HepG2 (cell line): ENCODE data around the gene ADAM15. TPM values are rescaled to one million over a fixed set of nuclear protein-coding genes. Genes with fewer than 3 reads are reported as not detected.

Source experiments
- ATF7 ChIP-seq, 2 experiments: fragments of 450-650 bp in 1 of 2; sonication (generic) in 1 of 2; formaldehyde crosslinking in 1 of 2; IDR thresholded peaks; 2 replicates each; pipeline versions ENCODE4 v1.4.0 to v1.6.1; 2016 to 2020; ENCODE audit warnings: antibody characterized with exemption in 1 of 2, mild to moderate bottlenecking in 1 of 2, missing genetic modification reagents in 1 of 2
- BRCA1 ChIP-seq: sonication (generic); formaldehyde crosslinking; IDR thresholded peaks from 2 replicates; pipeline ENCODE4 v1.4.0; 2020; ENCODE audit warnings: missing genetic modification reagents
- FIP1L1 ChIP-seq: fragments of 200-400 bp; formaldehyde crosslinking; IDR thresholded peaks from 2 replicates; pipeline ENCODE4 v1.6.1; 2018; ENCODE audit warnings: low read depth, mild to moderate bottlenecking, low read length, moderate library complexity, borderline replicate concordance; ENCODE audit not compliant: insufficient read depth
- HOXD1 ChIP-seq: sonication (generic); formaldehyde crosslinking; IDR thresholded peaks from 2 replicates; pipeline ENCODE4 v1.5.0; 2020; ENCODE audit warnings: missing genetic modification reagents
- NFIB ChIP-seq: sonication (generic); formaldehyde crosslinking; IDR thresholded peaks from 2 replicates; pipeline ENCODE4 v1.9.0; 2021; ENCODE audit warnings: missing genetic modification reagents, mild to moderate bottlenecking, borderline replicate concordance
- SRY ChIP-seq: sonication (generic); formaldehyde crosslinking; IDR thresholded peaks from 2 replicates; pipeline ENCODE4 v1.8.0; 2022; ENCODE audit warnings: mild to moderate bottlenecking, missing genetic modification reagents
- TBL1XR1 ChIP-seq: fragments of 150-350 bp; IDR thresholded peaks from 2 replicates; pipeline ENCODE4 v1.6.1; 2014; ENCODE audit warnings: borderline replicate concordance, low read length; ENCODE audit not compliant: partially characterized antibody
- XRCC5 ChIP-seq: fragments of 200-400 bp; formaldehyde crosslinking; optimal IDR thresholded peaks from 2 replicates; pipeline ENCODE3; 2017; ENCODE audit warnings: mild to moderate bottlenecking, low read length
- ZNF274 ChIP-seq: sonication (generic); formaldehyde crosslinking; IDR thresholded peaks from 2 replicates; pipeline ENCODE4 v1.5.1; 2020; ENCODE audit warnings: mild to moderate bottlenecking, missing genetic modification reagents
- polyA plus RNA-seq, 8 experiments: library from polyadenylated mRNA; depleted of rRNA in 3 of 8; stranded (reverse) in 7 of 8; unstranded in 1 of 8; fragments of >200 nt; fragmentation: Illumina TruSeq in 4 of 8; extraction: Trizol in 4 of 8; gene quantifications; 2 replicates each; pipeline versions ENCODE4 v1.2.1 to v1.2.3, GENCODE V29; 2011 to 2016; ENCODE audit warnings: low read depth in 4 of 8, missing spikeins in 1 of 8, mixed read lengths in 1 of 8; ENCODE audit not compliant: insufficient read depth in 1 of 8
- total RNA-seq, 5 experiments: library from RNA; depleted of rRNA; stranded (reverse); fragments of >200 nt; fragmentation: Illumina TruSeq; extraction: Trizol; gene quantifications; 2 replicates each; pipeline ENCODE4 v1.2.3, GENCODE V29; 2016; ENCODE audit warnings: low read depth in 1 of 5
- TF ChIP-seq, protein P1 (sequence below): sonication (generic); formaldehyde crosslinking; IDR thresholded peaks from 2 replicates; pipeline ENCODE4 v1.5.1; 2020; ENCODE audit warnings: mild to moderate bottlenecking, missing genetic modification reagents, moderate library complexity
- TF ChIP-seq, protein P2 (sequence below): sonication (generic); formaldehyde crosslinking; IDR thresholded peaks from 2 replicates; pipeline ENCODE4 v1.8.1; 2023; ENCODE audit warnings: mild to moderate bottlenecking, missing genetic modification reagents
- TF ChIP-seq, protein P3 (sequence below): sonication (generic); formaldehyde crosslinking; IDR thresholded peaks from 2 replicates; pipeline ENCODE4 v1.4.0; 2020; ENCODE audit warnings: mild to moderate bottlenecking, missing genetic modification reagents
- TF ChIP-seq, protein P4 (sequence below): sonication (generic); formaldehyde crosslinking; IDR thresholded peaks from 2 replicates; pipeline ENCODE4 v1.9.0; 2022; ENCODE audit warnings: low read depth, missing genetic modification reagents
- TF ChIP-seq, protein P5 (sequence below): IDR thresholded peaks from 2 replicates; pipeline ENCODE4 v1.6.1; 2016
- TF ChIP-seq, protein P6 (sequence below): IDR thresholded peaks from 2 replicates; pipeline ENCODE4 v1.6.1; 2016; ENCODE audit warnings: missing genetic modification reagents, missing compliant biosample characterization
- TF ChIP-seq, protein P7 (sequence below): sonication (generic); formaldehyde crosslinking; IDR thresholded peaks from 2 replicates; pipeline ENCODE4 v1.4.0; 2020; ENCODE audit warnings: missing genetic modification reagents

The ADAM15 gene
- total and polyA plus RNA-seq, 2 of the 13 experiments (the other 11 are each of a cell fraction or from before 2014, with no cell fraction given): 17.9 to 25.6 TPM

DNA sequence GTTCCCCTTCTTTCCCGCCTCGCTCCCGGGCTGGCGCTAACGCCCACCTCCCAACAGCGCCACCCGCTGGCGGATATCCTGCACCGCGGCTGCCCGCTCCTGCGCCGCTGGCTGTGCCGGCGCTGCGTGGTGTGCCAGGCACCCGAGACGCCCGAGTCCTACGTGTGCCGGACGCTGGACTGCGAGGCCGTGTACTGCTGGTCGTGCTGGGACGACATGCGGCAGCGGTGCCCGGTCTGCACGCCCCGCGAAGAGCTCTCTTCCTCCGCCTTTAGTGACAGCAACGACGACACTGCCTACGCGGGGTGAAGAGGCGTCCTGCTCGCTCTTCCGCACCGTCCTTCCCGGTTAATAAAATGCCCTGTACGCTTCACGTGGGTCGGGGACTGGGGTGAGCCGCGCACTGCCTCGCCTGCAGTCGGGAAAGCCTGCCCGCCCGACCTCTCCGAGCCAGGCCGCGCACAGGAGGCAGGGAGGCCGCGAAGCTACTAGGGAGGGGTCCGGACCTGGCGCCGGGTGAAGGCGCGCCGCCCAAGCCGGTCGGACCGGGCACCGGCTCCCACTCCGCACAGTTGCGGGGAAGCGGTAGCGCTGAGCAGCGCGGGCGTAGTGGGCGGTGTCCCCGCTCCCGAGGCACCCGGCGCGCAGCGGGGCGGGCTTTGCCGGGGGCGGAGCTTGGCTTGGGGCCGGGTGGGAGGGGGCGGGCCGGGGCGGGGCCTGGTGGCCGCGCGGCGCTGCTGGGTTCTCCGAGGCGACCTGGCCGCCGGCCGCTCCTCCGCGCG, at the start of gene ADAM15 (continued):
- TF ChIP-seq, protein P1, sequence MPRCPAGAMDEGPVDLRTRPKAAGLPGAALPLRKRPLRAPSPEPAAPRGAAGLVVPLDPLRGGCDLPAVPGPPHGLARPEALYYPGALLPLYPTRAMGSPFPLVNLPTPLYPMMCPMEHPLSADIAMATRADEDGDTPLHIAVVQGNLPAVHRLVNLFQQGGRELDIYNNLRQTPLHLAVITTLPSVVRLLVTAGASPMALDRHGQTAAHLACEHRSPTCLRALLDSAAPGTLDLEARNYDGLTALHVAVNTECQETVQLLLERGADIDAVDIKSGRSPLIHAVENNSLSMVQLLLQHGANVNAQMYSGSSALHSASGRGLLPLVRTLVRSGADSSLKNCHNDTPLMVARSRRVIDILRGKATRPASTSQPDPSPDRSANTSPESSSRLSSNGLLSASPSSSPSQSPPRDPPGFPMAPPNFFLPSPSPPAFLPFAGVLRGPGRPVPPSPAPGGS (CRISPR knock-in tag): peak; percentile 67; the same call in 1 of the 2 replicates
- TF ChIP-seq, protein P2, sequence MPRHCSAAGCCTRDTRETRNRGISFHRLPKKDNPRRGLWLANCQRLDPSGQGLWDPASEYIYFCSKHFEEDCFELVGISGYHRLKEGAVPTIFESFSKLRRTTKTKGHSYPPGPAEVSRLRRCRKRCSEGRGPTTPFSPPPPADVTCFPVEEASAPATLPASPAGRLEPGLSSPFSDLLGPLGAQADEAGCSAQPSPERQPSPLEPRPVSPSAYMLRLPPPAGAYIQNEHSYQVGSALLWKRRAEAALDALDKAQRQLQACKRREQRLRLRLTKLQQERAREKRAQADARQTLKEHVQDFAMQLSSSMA (CRISPR knock-in tag): peak; percentile 73; the same call in 1 of the 2 replicates
- TF ChIP-seq, protein P3, sequence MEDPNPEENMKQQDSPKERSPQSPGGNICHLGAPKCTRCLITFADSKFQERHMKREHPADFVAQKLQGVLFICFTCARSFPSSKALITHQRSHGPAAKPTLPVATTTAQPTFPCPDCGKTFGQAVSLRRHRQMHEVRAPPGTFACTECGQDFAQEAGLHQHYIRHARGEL (CRISPR knock-in tag): peak; percentile 86; the same call in 1 of the 2 replicates
- TF ChIP-seq, protein P4, sequence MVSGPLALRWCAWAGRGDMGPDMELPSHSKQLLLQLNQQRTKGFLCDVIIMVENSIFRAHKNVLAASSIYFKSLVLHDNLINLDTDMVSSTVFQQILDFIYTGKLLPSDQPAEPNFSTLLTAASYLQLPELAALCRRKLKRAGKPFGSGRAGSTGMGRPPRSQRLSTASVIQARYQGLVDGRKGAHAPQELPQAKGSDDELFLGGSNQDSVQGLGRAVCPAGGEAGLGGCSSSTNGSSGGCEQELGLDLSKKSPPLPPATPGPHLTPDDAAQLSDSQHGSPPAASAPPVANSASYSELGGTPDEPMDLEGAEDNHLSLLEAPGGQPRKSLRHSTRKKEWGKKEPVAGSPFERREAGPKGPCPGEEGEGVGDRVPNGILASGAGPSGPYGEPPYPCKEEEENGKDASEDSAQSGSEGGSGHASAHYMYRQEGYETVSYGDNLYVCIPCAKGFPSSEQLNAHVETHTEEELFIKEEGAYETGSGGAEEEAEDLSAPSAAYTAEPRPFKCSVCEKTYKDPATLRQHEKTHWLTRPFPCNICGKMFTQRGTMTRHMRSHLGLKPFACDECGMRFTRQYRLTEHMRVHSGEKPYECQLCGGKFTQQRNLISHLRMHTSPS (CRISPR knock-in tag): peak; percentile 91
- TF ChIP-seq, protein P5, sequence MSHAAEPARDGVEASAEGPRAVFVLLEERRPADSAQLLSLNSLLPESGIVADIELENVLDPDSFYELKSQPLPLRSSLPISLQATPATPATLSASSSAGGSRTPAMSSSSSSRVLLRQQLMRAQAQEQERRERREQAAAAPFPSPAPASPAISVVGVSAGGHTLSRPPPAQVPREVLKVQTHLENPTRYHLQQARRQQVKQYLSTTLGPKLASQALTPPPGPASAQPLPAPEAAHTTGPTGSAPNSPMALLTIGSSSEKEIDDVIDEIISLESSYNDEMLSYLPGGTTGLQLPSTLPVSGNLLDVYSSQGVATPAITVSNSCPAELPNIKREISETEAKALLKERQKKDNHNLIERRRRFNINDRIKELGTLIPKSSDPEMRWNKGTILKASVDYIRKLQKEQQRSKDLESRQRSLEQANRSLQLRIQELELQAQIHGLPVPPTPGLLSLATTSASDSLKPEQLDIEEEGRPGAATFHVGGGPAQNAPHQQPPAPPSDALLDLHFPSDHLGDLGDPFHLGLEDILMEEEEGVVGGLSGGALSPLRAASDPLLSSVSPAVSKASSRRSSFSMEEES (CRISPR knock-in tag): peak; percentile 64; the same call in 1 of the 2 replicates
- TF ChIP-seq NFIB (CRISPR knock-in tag) (0 out of 2 replicates have a peak, but pooled peaks have one; percentile 29), BRCA1 (CRISPR knock-in tag) (no peak), XRCC5 (peak; percentile 94), HOXD1 (CRISPR knock-in tag) (0 out of 2 replicates have a peak, but pooled peaks have one; percentile 37), FIP1L1 (no peak), TBL1XR1 (no peak), ATF7 (IDR thresholded peaks at IDR 0.05) (no peak), ATF7 (CRISPR knock-in tag; IDR thresholded peaks at IDR 0.05) (no peak), ZNF274 (peak; percentile 96), SRY (CRISPR knock-in tag) (peak; percentile 74; the same call in 1 of the 2 replicates)
- TF ChIP-seq, protein P6, sequence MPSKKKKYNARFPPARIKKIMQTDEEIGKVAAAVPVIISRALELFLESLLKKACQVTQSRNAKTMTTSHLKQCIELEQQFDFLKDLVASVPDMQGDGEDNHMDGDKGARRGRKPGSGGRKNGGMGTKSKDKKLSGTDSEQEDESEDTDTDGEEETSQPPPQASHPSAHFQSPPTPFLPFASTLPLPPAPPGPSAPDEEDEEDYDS (CRISPR knock-in tag): 0 out of 2 replicates have a peak, but pooled peaks have one; percentile 6
- TF ChIP-seq, protein P7, sequence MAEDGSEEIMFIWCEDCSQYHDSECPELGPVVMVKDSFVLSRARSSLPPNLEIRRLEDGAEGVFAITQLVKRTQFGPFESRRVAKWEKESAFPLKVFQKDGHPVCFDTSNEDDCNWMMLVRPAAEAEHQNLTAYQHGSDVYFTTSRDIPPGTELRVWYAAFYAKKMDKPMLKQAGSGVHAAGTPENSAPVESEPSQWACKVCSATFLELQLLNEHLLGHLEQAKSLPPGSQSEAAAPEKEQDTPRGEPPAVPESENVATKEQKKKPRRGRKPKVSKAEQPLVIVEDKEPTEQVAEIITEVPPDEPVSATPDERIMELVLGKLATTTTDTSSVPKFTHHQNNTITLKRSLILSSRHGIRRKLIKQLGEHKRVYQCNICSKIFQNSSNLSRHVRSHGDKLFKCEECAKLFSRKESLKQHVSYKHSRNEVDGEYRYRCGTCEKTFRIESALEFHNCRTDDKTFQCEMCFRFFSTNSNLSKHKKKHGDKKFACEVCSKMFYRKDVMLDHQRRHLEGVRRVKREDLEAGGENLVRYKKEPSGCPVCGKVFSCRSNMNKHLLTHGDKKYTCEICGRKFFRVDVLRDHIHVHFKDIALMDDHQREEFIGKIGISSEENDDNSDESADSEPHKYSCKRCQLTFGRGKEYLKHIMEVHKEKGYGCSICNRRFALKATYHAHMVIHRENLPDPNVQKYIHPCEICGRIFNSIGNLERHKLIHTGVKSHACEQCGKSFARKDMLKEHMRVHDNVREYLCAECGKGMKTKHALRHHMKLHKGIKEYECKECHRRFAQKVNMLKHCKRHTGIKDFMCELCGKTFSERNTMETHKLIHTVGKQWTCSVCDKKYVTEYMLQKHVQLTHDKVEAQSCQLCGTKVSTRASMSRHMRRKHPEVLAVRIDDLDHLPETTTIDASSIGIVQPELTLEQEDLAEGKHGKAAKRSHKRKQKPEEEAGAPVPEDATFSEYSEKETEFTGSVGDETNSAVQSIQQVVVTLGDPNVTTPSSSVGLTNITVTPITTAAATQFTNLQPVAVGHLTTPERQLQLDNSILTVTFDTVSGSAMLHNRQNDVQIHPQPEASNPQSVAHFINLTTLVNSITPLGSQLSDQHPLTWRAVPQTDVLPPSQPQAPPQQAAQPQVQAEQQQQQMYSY (CRISPR knock-in tag): no peak; the same call in 1 of the 2 replicates
